Smooth muscle cell (in vitro differentiated cells): ENCODE measurements around the gene ECE2. TPM values are rescaled to one million over a fixed set of nuclear protein-coding genes. Genes with fewer than 3 reads are reported as not detected.

Experiments
- DNase-seq: peaks from one replicate; lab custom pipeline; 2025; ENCODE audit not compliant: unreplicated experiment; lab: John Stamatoyannopoulos, UW
- H2AFZ ChIP-seq: fragments of 200-600 bp; sonication (generic); 2 replicates; pipeline ENCODE4 v1.6.0; 2016; ENCODE audit warnings: antibody characterized with exemption, low read depth, mild to moderate bottlenecking
- H3F3A ChIP-seq: fragments of 200-600 bp; sonication (generic); 2 replicates; pipeline ENCODE4 v1.6.0; 2017; ENCODE audit warnings: antibody characterized with exemption, low read depth
- H3K27ac ChIP-seq: fragments of 200-600 bp; sonication (generic); 2 replicates; pipeline ENCODE4 v1.5.1; 2016; ENCODE audit warnings: low read depth, mild to moderate bottlenecking
- H3K27me3 ChIP-seq: fragments of 200-600 bp; sonication (generic); 2 replicates; pipeline ENCODE4 v1.6.1; 2016; ENCODE audit warnings: low read depth, mild to moderate bottlenecking
- H3K36me3 ChIP-seq: fragments of 200-600 bp; sonication (generic); 2 replicates; pipeline ENCODE4 v1.5.1; 2016; ENCODE audit warnings: low read depth
- H3K4me1 ChIP-seq: fragments of 200-600 bp; sonication (generic); 2 replicates; pipeline ENCODE4 v1.5.1; 2016; ENCODE audit warnings: low read depth
- H3K4me2 ChIP-seq: fragments of 200-600 bp; sonication (generic); 2 replicates; pipeline ENCODE4 v1.6.0; 2016; ENCODE audit warnings: mild to moderate bottlenecking
- H3K4me3 ChIP-seq: fragments of 200-600 bp; sonication (generic); 2 replicates; pipeline ENCODE4 v1.5.1; 2016; ENCODE audit warnings: mild to moderate bottlenecking
- H3K79me2 ChIP-seq: fragments of 200-600 bp; sonication (generic); 2 replicates; pipeline ENCODE4 v1.6.0; 2016; ENCODE audit warnings: low read depth, mild to moderate bottlenecking
- H3K9ac ChIP-seq: fragments of 200-600 bp; sonication (generic); 2 replicates; pipeline ENCODE4 v1.6.0; 2016; ENCODE audit warnings: low read depth
- H3K9me3 ChIP-seq: fragments of 200-600 bp; sonication (generic); replicated peaks from 2 replicates; pipeline ENCODE4 v1.5.1; 2016; ENCODE audit warnings: low read depth
- H4K20me1 ChIP-seq: fragments of 200-600 bp; sonication (generic); 2 replicates; pipeline ENCODE4 v1.6.0; 2016; ENCODE audit warnings: low read depth
- CTCF ChIP-seq: fragments of 200-600 bp; sonication (generic); IDR thresholded peaks from 2 replicates; pipeline ENCODE4 v1.5.1; 2017; ENCODE audit warnings: borderline replicate concordance, mild to moderate bottlenecking, antibody characterized with exemption; ENCODE audit not compliant: insufficient read depth, poor library complexity, severe bottlenecking
- WGBS: methylation state at CpG from one replicate; pipeline ENCODE4 v1.1.7; 2016; ENCODE audit warnings: low lambda C conversion rate; 5-methylcytosine and 5-hydroxymethylcytosine counted together
- polyA plus RNA-seq: library from polyadenylated mRNA; unstranded; fragments of >200 nt; fragmentation: Nextera tagmentation; extraction: Ambion mirVana; gene quantifications from 2 replicates; pipeline ENCODE4 v1.2.1, GENCODE V29; 2016
- total RNA-seq: library from RNA; depleted of rRNA; stranded (reverse); fragments of >200 nt; gene quantifications from 2 replicates; pipeline ENCODE4 v1.2.3, GENCODE V29; 2014

Gene ECE2
- total and polyA plus RNA-seq, 2 experiments from 2014 or later = not detected

GRCh38 chr3:184259878-184260723 lies 15.7 kb upstream of the ECE2 start:
- no peak for TF ChIP-seq CTCF
- H3K36me3 ChIP-seq = no peaks in the 10 kb centered on the region
- no peak overlapping the region for H3K27ac ChIP-seq
- H3K27me3 ChIP-seq = peaks cover 59% of the 10 kb centered on the region
- H3K4me2 ChIP-seq = peak overlapping the region; percentile 92
- 1% methylated on average over 47 of the region's 91 CpGs for WGBS
- H3K9ac ChIP-seq = no peak overlapping the region
- H3K79me2 ChIP-seq = no peaks in the 10 kb centered on the region
- H3K9me3 ChIP-seq = no peaks in the 10 kb centered on the region
- no peak overlapping the region for H2AFZ ChIP-seq
- peaks cover 21% of the 10 kb centered on the region for H4K20me1 ChIP-seq
- peak overlapping the region; percentile 54 for H3K4me3 ChIP-seq
- H3F3A ChIP-seq = peaks cover 6% of the 10 kb centered on the region
- DNase-seq = no peak
- peaks cover 18% of the 10 kb centered on the region for H3K4me1 ChIP-seq

GRCh38 chr3:184260724-184261269 lies 15.0 kb upstream of the ECE2 start:
- Histone ChIP-seq H3K79me2 (no peaks in the 10 kb centered on the region), H3K9ac (no peak overlapping the region), H3K4me2 (peak overlapping the region; percentile 92), H3K4me1 (peaks cover 18% of the 10 kb centered on the region), H3K27me3 (peaks cover 59% of the 10 kb centered on the region), H3K36me3 (no peaks in the 10 kb centered on the region), H3F3A (peaks cover 6% of the 10 kb centered on the region), H3K4me3 (peak overlapping the region; percentile 54), H2AFZ (no peak overlapping the region), H3K27ac (no peak overlapping the region), H4K20me1 (peaks cover 21% of the 10 kb centered on the region), H3K9me3 (no peaks in the 10 kb centered on the region)
- DNase-seq = no peak
- 3% methylated on average over 48 of the region's 49 CpGs for WGBS
- TF ChIP-seq CTCF = no peak

GRCh38 chr3:184261270-184261853 lies 14.5 kb upstream of the ECE2 start, which contains the start of gene CAMK2N2:
Gene CAMK2N2 (minus strand): TSS chr3:184261553. CDS start chr3:184261285, 268 bp downstream.
- H3K4me2 ChIP-seq = peak within 1 kb of the TSS; percentile 92
- H3K79me2 ChIP-seq = no peaks in the 10 kb centered on the region
- peaks cover 18% of the 10 kb centered on the region for H3K4me1 ChIP-seq
- no peaks in the 10 kb centered on the region for H3K36me3 ChIP-seq
- H3K9ac ChIP-seq = no peak within 1 kb of the TSS
- peak within 1 kb of the TSS; percentile 54 for H3K4me3 ChIP-seq
- TF ChIP-seq CTCF = no peak
- peaks cover 59% of the 10 kb centered on the region for H3K27me3 ChIP-seq
- no peak within 1 kb of the TSS for H3K27ac ChIP-seq
- WGBS = 0% methylated on average over 9 of the region's 67 CpGs
- peaks cover 6% of the 10 kb centered on the region for H3F3A ChIP-seq
- DNase-seq = no peak
- H2AFZ ChIP-seq = no peak within 1 kb of the TSS
- peaks cover 21% of the 10 kb centered on the region for H4K20me1 ChIP-seq
- H3K9me3 ChIP-seq = no peaks in the 10 kb centered on the region
